Omental fat pad (tissue), 4 donors: Measurements from ENCODE around the gene NHS. TPM values are rescaled to one million over a fixed set of nuclear protein-coding genes. Genes with fewer than 3 reads are reported as not detected.

Experiments
- ATAC-seq: fragments of 150-250 bp; one replicate; pipeline ENCODE4 v1.9.1; 2016; ENCODE audit warnings: mild to moderate bottlenecking, moderate library complexity; ENCODE audit not compliant: low FRiP score
- DNase-seq: peaks from one replicate; pipeline ENCODE4 v3.0.0-alpha.2; 2019; ENCODE audit warnings: low spot score
- total RNA-seq, 4 donors: library from RNA; depleted of rRNA; stranded (reverse); fragments of >200 nt; gene quantifications; one replicate each; pipeline ENCODE4 v1.1.0, GENCODE V29; 2016
- TF ChIP-seq, protein P1 (sequence below), 3 donors: fragments of 450-650 bp; IDR thresholded peaks; one replicate each; pipeline ENCODE4 v1.5.1; 2016 to 2017; ENCODE audit warnings: antibody characterized with exemption in 3 of 3, mild to moderate bottlenecking in 3 of 3, moderate library complexity in 2 of 3

NHS gene
- total RNA-seq, 4 donors from 2014 or later = 4.0 to 9.7 (median 7.6) TPM

DNA sequence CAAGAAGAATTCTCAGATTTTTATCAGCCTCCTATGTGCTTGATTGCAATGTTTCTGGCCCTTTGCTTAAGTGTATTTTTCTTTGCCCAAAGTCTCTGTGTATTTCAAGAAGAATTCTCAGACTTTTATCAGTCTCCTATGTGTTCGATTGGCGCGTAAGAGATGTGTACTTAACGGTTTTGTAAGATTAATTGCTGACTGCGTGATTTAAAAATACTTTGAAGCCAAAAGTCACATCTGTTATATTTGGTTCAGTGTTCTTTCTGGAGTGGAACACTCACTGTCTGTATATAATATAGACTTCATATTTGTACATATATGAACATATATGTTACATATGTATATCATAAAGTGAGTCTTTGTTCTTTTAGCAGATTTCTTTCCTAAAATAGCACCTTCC, 373.7 kb downstream of the NHS start:
- TF ChIP-seq, protein P1, sequence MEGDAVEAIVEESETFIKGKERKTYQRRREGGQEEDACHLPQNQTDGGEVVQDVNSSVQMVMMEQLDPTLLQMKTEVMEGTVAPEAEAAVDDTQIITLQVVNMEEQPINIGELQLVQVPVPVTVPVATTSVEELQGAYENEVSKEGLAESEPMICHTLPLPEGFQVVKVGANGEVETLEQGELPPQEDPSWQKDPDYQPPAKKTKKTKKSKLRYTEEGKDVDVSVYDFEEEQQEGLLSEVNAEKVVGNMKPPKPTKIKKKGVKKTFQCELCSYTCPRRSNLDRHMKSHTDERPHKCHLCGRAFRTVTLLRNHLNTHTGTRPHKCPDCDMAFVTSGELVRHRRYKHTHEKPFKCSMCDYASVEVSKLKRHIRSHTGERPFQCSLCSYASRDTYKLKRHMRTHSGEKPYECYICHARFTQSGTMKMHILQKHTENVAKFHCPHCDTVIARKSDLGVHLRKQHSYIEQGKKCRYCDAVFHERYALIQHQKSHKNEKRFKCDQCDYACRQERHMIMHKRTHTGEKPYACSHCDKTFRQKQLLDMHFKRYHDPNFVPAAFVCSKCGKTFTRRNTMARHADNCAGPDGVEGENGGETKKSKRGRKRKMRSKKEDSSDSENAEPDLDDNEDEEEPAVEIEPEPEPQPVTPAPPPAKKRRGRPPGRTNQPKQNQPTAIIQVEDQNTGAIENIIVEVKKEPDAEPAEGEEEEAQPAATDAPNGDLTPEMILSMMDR (IDR thresholded peaks at IDR 0.05) = no peak
- no peak for ATAC-seq

DNA sequence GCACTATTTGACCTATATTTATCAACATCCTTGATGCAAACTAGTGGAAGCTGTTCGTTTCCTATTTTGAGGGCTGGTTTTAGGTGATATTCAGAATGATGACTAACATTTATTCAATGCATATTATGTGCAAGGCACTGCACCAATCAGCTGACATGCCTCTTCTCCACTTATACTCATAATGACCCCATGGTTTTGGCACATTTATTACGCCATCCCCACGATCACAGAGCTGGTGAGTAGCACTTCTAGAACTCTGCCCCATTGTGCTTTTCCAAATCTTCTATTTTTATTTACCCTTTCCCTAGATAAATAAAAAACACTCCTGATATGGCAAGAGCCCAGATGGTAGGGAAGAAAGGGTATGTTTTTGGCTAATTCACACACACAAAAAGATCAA, 375.4 kb downstream of the NHS start:
- no peak for ATAC-seq
- TF ChIP-seq, protein P1 (IDR thresholded peaks at IDR 0.05) = no peak
- no peak for DNase-seq

More for the DNA sequence above, 373.7 kb downstream of the NHS start:
- DNase-seq = no peak

DNA sequence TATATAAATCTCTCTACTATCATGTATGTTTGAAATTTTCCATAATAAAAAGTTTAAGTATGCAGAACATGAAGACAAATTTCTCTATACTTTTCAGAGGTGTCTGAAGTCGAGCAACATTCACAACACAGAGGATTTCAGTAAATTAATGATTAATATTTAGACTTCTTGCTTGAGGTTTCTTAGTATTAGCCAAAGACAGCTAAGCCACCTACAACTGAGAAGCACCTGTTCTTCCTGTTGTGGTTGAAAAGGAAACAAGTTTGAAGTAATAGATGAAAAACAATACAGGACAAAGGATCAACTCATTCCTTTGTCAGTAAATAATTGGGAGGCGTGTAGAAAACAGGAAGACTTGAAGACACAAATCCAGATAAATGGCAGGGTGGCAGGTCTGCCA, 383.4 kb downstream of the NHS start:
- TF ChIP-seq, protein P1 (IDR thresholded peaks at IDR 0.05) = no peak
- no peak for ATAC-seq
- DNase-seq = no peak

DNA sequence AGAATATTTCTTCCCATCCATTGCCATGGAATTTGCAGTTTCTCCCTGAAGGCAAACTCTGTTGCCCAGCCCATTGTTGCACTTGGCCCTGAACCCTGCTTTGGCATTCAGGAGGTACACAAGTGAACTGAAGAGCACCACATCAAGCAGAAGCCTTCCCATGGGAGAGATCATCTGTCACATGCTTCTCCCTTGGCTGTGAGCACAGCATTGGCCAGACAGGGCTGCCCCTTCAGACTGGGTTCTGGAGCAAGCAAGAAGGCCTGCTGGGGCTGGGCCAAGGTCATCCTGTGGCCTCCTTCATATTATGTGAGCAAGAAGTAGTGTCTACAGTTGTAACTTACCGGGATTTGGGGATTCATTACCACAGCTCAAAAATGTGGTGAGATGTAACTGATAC, 385.0 kb downstream of the NHS start:
- DNase-seq = no peak
- TF ChIP-seq, protein P1 (IDR thresholded peaks at IDR 0.05) = no peak
- no peak for ATAC-seq

DNA sequence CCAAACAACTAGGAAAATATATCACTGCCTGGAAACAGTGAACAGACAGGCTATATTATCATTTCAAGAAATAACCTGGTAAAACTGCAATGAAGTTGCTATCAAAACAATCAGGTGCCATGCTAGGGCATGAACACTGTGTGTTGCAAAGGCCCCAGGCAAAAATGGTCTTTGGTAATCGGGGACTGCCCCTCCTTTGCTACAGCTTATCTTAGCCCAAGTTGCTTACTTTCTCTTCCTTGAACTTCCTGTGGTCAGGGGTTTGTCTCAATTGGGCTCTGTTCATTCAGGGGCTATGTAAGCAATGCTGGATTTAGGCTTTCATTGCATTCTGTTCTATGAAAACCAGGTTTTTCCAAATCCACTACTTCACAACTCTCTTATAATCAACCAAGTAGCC, 392.7 kb downstream of the NHS start:
- DNase-seq (no peak), ATAC-seq (no peak)
- TF ChIP-seq, protein P1 (IDR thresholded peaks at IDR 0.05) = no peak

DNA sequence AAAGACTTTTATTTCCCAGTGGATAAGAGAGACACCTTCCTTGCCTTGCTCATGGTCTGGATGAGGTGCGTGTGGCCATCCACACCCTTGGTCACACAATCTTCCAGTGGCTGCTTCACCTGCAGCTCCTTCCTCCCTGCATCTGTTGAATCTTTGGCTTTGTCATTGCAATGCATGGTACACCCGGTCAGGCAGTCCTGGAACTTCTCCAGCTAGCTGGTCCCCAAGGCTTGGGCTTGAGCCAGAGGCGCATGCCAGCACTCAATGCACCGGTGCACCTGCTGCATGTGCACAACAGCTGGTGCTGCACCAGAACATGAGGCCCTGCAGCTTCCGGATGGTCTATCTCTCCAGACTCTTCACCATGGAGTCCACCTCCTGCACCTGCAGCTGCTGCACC, 394.0 kb downstream of the NHS start:
- TF ChIP-seq, protein P1 (IDR thresholded peaks at IDR 0.05) = no peak
- ATAC-seq (no peak), DNase-seq (no peak)

DNA sequence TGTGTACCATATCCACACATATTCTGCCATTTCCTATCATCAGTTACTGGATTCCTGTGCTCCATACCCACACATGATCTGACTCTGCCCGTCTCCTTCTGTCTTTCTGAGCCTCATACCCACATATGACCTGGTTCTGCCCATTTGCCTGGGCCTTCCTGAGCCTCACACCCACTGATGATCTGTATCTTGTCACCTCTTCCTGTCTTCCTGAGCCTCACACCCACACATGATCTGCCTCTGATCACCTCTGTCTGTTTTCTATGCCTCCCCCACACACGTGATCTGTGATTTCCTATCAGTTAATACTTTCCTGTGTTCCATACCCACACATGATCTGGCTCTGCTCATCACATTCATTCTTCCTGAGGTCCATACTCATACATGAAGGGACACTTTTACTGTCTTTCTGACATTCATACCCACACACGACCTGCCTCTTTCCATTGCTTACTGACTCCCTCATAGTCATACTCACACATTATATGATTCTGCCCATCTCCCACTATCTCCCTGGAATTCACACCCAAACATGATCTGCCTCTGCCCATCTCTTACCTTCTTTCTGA, 394.8 kb downstream of the NHS start:
- no peak for DNase-seq
- ATAC-seq = no peak
- TF ChIP-seq, protein P1 (IDR thresholded peaks at IDR 0.05) = no peak
